A549 (cell line): Measurements from ENCODE around the gene RDH5.

Experiments used
- CTCF ChIP-seq: fragments of >200 bp; sonication (Bioruptor Twin); formaldehyde crosslinking; IDR thresholded peaks from 3 replicates; pipeline ENCODE4 v1.5.1; 2016
- KDM1A ChIP-seq: fragments of 200-600 bp; sonication (generic); IDR thresholded peaks from 2 replicates; pipeline ENCODE4 v1.6.1; 2016; ENCODE audit warnings: low read depth, mild to moderate bottlenecking
- MAZ ChIP-seq: fragments of 150-350 bp; IDR thresholded peaks from 2 replicates; pipeline ENCODE4 v1.6.1; 2014; ENCODE audit warnings: antibody characterized with exemption, low read depth, low read length, borderline replicate concordance
- RFX5 ChIP-seq: fragments of 450-650 bp; IDR thresholded peaks from 2 replicates; pipeline ENCODE4 v1.7.1; 2014; ENCODE audit warnings: antibody characterized with exemption, mild to moderate bottlenecking, moderate library complexity
- SREBF2 ChIP-seq: fragments of 450-650 bp; IDR thresholded peaks from 2 replicates; pipeline ENCODE4 v1.6.1; 2014; ENCODE audit warnings: mild to moderate bottlenecking, moderate library complexity
- TF ChIP-seq, protein P1 (sequence below): fragments of 450-650 bp; IDR thresholded peaks from 2 replicates; pipeline ENCODE4 v1.6.1; 2014; ENCODE audit warnings: antibody characterized with exemption

- no peak for TF ChIP-seq CTCF
- no peak for TF ChIP-seq MAZ
- TF ChIP-seq, protein P1, sequence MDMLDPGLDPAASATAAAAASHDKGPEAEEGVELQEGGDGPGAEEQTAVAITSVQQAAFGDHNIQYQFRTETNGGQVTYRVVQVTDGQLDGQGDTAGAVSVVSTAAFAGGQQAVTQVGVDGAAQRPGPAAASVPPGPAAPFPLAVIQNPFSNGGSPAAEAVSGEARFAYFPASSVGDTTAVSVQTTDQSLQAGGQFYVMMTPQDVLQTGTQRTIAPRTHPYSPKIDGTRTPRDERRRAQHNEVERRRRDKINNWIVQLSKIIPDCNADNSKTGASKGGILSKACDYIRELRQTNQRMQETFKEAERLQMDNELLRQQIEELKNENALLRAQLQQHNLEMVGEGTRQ, result no peak
- no peak for TF ChIP-seq KDM1A
- no peak for TF ChIP-seq RFX5
- TF ChIP-seq SREBF2, result no peak
Observed at GRCh38 chr12:55706568-55707218, 13.5 kb upstream of the RDH5 start.
